ENCODE data around the gene ACTL8.

- no peak for TF ChIP-seq CTCF (IDR thresholded peaks at IDR 0.05)
- no peak for TF ChIP-seq EZH2 (IDR thresholded peaks at IDR 0.05)
Measured at GRCh38 chr1:17828991-17829390, 73.9 kb downstream of the ACTL8 start.

All from neural progenitor cell (in vitro differentiated cells).